ENCODE measurements around the gene COQ8B.
"Not testable (repeated sequence)": the region's sequence is repeated elsewhere in the genome, so short reads cannot be mapped to it uniquely, and the experiment has no call there.

The COQ8B gene

GRCh38 chr19:40658031-40658430, 58.7 kb downstream of the COQ8B start:
- Histone ChIP-seq H3K27me3 (peaks cover 3% of the 10 kb centered on the region), H3K36me3 (no peaks in the 10 kb centered on the region), H3K4me3 (ENCODE audit: low read depth in 1 of 2, low read length in 1 of 2) (no peak overlapping the region), H3K27ac (no peak overlapping the region), H3K4me1 (ENCODE audit: control insufficient read depth in 1 of 2, insufficient read depth in 1 of 2, low read depth in 1 of 2, low read length in 1 of 2) (peaks cover 3 to 4% of the 10 kb centered on the region in 2 experiments), H3K9me3 (no peaks in the 10 kb centered on the region)
- TF ChIP-seq CTCF (IDR thresholded peaks at IDR 0.05): no peak

GRCh38 chr19:40655684-40656083, 61.0 kb downstream of the COQ8B start:
- not testable (repeated sequence) for H3K36me3 ChIP-seq

GRCh38 chr19:40652303-40652702, 64.4 kb downstream of the COQ8B start:
- H3K9me3 ChIP-seq; H3K36me3 ChIP-seq; H3K27me3 ChIP-seq; H3K4me1 ChIP-seq (ENCODE audit: control insufficient read depth in 1 of 2, insufficient read depth in 1 of 2, low read depth in 1 of 2, low read length in 1 of 2); H3K27ac ChIP-seq; H3K4me3 ChIP-seq (ENCODE audit: low read depth in 1 of 2, low read length in 1 of 2): not testable (repeated sequence)

More at GRCh38 chr19:40655684-40656083, 61.0 kb downstream of the COQ8B start:
- H3K27me3 ChIP-seq; H3K9me3 ChIP-seq; H3K4me3 ChIP-seq (ENCODE audit: low read depth in 1 of 2, low read length in 1 of 2); H3K27ac ChIP-seq; H3K4me1 ChIP-seq (ENCODE audit: control insufficient read depth in 1 of 2, insufficient read depth in 1 of 2, low read depth in 1 of 2, low read length in 1 of 2): not testable (repeated sequence)

- H3K27ac ChIP-seq: no peak overlapping the region
- TF ChIP-seq CTCF (IDR thresholded peaks at IDR 0.05): no peak
- no peak overlapping the region for H3K4me3 ChIP-seq (ENCODE audit: low read depth in 1 of 2, low read length in 1 of 2)
Observed at GRCh38 chr19:40650749-40651305, 65.9 kb downstream of the COQ8B start.

GRCh38 chr19:40649903-40650675, 66.6 kb downstream of the COQ8B start:
- not testable (repeated sequence) for H3K4me3 ChIP-seq (ENCODE audit: low read depth in 1 of 2, low read length in 1 of 2); H3K9me3 ChIP-seq; H3K36me3 ChIP-seq; H3K4me1 ChIP-seq (ENCODE audit: control insufficient read depth in 1 of 2, insufficient read depth in 1 of 2, low read depth in 1 of 2, low read length in 1 of 2); H3K27ac ChIP-seq
- peaks cover 13% of the 10 kb centered on the region for H3K27me3 ChIP-seq

More at GRCh38 chr19:40650749-40651305, 65.9 kb downstream of the COQ8B start:
- H3K36me3 ChIP-seq: no peaks in the 10 kb centered on the region
- no peaks in the 10 kb centered on the region for H3K4me1 ChIP-seq (ENCODE audit: control insufficient read depth in 1 of 2, insufficient read depth in 1 of 2, low read depth in 1 of 2, low read length in 1 of 2)
- H3K9me3 ChIP-seq: no peaks in the 10 kb centered on the region
- H3K27me3 ChIP-seq: peaks cover 10% of the 10 kb centered on the region

GRCh38 chr19:40646743-40647254, 69.9 kb downstream of the COQ8B start:
- H3K4me1 ChIP-seq (ENCODE audit: control insufficient read depth in 1 of 2, insufficient read depth in 1 of 2, low read depth in 1 of 2, low read length in 1 of 2): no peaks in the 10 kb centered on the region
- H3K27me3 ChIP-seq: peaks cover 13% of the 10 kb centered on the region
- no peak overlapping the region for H3K27ac ChIP-seq
- no peak for TF ChIP-seq CTCF (IDR thresholded peaks at IDR 0.05)
- no peaks in the 10 kb centered on the region for H3K9me3 ChIP-seq
- no peaks in the 10 kb centered on the region for H3K36me3 ChIP-seq
- H3K4me3 ChIP-seq (ENCODE audit: low read depth in 1 of 2, low read length in 1 of 2): no peak overlapping the region

GRCh38 chr19:40642757-40643305, 73.9 kb downstream of the COQ8B start:
- H3K4me3 ChIP-seq (ENCODE audit: low read depth in 1 of 2, low read length in 1 of 2): no peak overlapping the region
- H3K27ac ChIP-seq: no peak overlapping the region
- TF ChIP-seq CTCF (IDR thresholded peaks at IDR 0.05): no peak
- no peaks in the 10 kb centered on the region for H3K36me3 ChIP-seq
- H3K4me1 ChIP-seq (ENCODE audit: control insufficient read depth in 1 of 2, insufficient read depth in 1 of 2, low read depth in 1 of 2, low read length in 1 of 2): no peaks in the 10 kb centered on the region
- H3K27me3 ChIP-seq: peaks cover 13% of the 10 kb centered on the region
- no peaks in the 10 kb centered on the region for H3K9me3 ChIP-seq

Data from neutrophil (primary cell).